Renal pelvis (tissue), 12 donors: ENCODE measurements around the gene GRAMD1B. TPM values are rescaled to one million over a fixed set of nuclear protein-coding genes. Genes with fewer than 3 reads are reported as not detected.

Source experiments
- DNase-seq: peaks from one replicate; pipeline ENCODE4 v3.0.0-alpha.2; 2013
- long read RNA-seq, 16 experiments: transcript quantifications; one replicate each; lab custom pipeline, GENCODE V29; 2026
- polyA plus RNA-seq, 3 donors: library from polyadenylated mRNA; unstranded; fragments of 120-200 nt; gene quantifications; one replicate each; pipeline ENCODE4 v1.2.1, GENCODE V29; 2013; ENCODE audit not compliant: insufficient read length in 3 of 3

The GRAMD1B gene
- polyA plus RNA-seq, result 10 to 100 TPM; 12.8 to 16.0 (median 15.3) TPM
- long read RNA-seq, donor 1, partial matches to known transcripts, result 0 of 1 reads
- long read RNA-seq, donor 1, other reads (novel, unspliced or antisense), result 0 of 1 reads
- long read RNA-seq, donor 2, partial matches to known transcripts, result 0 of 4 reads
- long read RNA-seq, donor 2, other reads (novel, unspliced or antisense), result 0 of 4 reads
- long read RNA-seq, donor 3, result 0 reads
- long read RNA-seq, donor 4, partial matches to known transcripts, result 0 of 1 reads
- long read RNA-seq, donor 4, other reads (novel, unspliced or antisense), result 0 of 1 reads
- long read RNA-seq, donor 5, partial matches to known transcripts, result 0 of 4 reads
- long read RNA-seq, donor 5, other reads (novel, unspliced or antisense), result 0 of 4 reads
- long read RNA-seq, donor 6, result 0 reads
- long read RNA-seq, donor 7, partial matches to known transcripts, result 0 of 2 reads
- long read RNA-seq, donor 7, other reads (novel, unspliced or antisense), result 0 of 2 reads
- long read RNA-seq, donor 8, result 0 reads
- long read RNA-seq, donor 9, result 0 reads
- long read RNA-seq, donor 10, partial matches to known transcripts, result 0 of 1 reads
- long read RNA-seq, donor 10, other reads (novel, unspliced or antisense), result 0 of 1 reads
- long read RNA-seq, donor 11, result 0 reads
- long read RNA-seq, donor 12, partial matches to known transcripts, result 0 of 1 reads
- long read RNA-seq, donor 12, other reads (novel, unspliced or antisense), result 0 of 1 reads
- long read RNA-seq, donor 13, partial matches to known transcripts, result 5 of 7 reads
- long read RNA-seq, donor 13, other reads (novel, unspliced or antisense), result 0 of 7 reads
- long read RNA-seq, donor 14, result 0 reads
- long read RNA-seq, donor 15, result 0 reads
- long read RNA-seq, donor 16, result 0 reads

DNA sequence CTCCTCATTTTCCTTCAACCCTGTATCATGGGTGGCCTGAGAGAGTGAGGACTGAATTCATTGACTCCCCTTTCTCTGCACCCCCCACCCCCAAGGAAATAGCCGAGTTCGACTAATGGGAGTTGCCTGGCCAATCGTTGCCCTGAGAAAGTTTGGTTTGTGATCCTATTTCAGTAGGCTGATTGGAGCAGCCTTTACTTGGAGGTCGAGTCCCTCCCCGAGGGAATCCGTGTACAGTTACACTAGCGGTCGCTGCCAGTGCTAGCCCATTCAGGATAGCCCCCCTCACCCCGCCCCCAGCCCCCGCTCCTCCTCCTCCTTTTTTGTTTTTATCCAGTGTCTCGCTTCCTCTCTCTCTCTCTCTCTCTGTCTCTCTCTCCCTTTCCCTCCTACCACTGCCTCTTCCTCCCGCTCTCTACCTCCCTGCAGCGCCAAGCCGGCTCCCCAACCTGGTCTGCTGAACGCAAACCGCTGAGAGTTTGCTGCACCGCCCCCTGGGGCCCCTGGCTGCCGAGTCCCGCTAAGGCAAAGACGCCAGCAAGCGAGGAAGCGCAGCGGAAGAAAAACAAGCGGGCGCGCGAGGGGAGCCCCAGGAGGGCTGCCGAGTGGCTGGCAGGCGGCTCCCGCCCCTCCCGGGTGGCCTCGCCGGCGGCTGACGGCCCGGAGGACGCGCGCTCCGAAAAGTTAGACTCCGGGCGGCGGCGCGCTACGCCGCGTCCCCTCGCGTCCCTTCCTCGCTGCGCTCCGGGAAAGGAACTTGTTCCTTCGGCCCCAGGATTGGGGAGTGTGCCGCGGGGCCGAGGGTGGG, at the start of gene GRAMD1B:
Gene GRAMD1B, plus strand, starts transcription at position 357 of the 808 bp plus-strand sequence. CDS start 524 bp downstream, outside the sequence.
- peak; percentile 90 for DNase-seq

DNA sequence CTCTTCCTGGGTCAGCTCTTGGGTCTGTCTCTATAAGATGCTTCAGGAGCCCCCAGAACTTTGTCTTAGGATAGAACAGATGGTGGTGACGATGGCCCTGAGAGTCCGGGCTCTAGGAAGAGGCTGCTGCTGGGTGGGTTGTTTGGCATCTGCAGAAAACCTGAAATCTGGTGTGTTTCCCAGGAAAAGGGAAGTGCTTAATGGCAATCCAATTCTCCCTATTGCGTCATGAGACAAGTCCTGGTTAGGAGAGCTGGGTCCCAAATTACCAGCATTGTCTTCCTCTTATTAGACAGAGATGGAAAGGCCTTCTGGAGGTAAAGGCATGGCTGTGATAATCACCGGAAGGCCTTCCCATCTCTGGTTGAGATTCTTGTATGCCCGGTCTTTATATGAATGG, 48.9 kb upstream of the GRAMD1B start:
- DNase-seq, result no peak

DNA sequence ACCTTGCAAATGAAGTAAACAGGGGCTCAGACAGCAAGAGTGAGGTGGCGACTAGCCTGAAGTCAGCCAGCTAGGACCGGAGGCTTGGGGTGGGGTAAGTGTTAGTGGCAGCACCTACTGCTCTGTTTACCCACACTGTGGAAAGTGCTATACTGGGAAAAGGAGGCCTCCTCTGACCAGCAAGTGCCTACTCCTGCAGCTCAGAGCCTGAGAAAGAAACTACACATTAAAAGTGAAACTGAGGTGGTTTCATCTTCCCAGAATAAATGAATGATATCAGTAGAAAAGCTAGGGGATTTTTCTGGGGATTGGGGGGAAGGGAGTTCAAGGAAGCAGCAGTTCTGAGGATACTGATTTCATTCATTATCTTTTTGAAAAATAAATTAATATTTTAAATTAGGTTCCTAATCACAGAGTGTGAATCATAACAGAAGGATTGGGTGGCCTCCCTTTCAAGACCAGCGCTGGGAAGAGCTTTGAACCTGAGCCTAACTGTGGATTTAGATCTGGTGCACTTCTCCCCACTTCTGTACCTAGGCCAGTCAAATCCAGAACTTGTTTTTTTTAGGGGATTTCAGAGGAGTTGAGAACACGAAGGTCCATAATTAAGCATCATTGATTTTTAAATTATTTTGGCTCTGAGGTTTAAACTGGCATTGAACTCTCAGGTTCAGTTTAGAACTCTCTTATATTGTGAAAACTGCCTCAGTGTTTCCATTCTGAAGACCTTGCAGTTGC, 48.1 kb upstream of the GRAMD1B start:
- no peak for DNase-seq

- no peak for DNase-seq
These were observed 47.5 kb upstream of the GRAMD1B start for GRCh38 chr11:123382555-123383074.

DNA sequence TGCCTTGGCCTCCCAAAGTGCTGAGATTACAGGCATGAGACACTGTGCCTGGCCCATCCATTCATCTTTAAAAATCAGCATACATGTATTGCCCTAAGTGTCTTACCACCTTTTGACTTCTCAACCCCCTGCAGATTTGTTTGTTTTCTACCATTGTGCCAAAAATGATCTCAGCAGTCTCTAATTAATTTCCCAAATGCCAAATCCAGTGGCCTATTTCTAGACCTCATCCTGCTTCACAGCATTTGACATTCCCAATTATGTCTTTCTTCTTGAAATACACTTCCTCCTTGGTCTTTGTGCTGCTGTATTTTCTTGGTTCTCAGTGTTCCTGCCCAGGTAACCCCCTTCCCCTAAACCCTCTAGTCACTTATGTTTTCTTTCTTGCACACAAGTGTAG, 46.0 kb upstream of the GRAMD1B start:
- DNase-seq, result no peak

DNA sequence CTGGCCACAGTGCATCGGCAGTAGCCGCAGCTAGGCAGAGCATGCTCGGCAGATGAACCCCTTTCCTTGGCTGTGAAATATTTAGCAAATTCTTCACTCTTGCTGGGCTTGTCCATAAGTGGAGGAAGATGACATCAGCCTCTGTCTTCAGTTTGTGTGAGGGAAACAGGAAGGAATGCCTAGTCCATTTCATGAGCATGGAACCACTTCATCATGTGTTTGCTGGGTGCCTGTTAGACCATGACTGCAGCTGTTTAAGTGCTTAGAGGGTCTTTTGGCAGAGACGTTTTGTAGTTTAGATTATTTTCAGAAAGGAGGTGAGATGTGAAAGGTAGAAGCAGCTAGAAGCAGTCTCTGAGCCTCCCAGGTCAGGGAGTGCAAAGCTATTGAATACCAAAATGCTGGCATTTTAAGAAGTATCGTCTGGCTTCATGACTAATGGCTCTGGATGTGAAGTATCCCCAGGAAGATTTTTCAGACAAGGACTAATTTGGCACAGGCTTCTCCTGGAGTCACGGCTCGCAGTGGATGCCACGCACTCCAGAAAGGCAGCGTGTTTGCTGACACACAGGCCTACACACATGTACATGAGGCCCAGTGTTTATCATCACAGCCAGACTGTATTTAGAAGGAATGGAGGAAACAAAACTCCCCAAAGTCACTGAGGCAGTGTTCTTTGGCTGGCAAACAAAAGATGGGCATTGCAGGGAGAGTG, 43.1 kb upstream of the GRAMD1B start:
- no peak for DNase-seq

DNA sequence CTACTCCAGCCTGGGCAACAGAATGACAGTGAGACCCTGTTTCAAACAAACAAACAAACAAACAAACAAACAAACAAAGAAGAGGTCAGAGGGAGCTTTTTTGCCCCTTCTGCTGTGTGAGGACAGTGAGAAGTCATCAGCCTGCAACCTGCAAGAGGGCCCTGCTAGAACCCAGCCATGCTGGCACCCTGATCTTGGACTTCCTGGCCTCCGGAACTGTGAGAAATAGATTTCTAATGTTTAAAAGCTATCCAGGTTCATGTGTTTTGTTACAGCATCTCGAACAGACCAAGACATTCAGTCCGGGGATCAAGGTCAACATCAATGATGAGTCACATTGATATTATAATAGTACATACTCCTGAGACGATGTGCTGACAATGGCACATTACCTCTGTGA, 41.4 kb upstream of the GRAMD1B start:
- DNase-seq, result no peak

DNA sequence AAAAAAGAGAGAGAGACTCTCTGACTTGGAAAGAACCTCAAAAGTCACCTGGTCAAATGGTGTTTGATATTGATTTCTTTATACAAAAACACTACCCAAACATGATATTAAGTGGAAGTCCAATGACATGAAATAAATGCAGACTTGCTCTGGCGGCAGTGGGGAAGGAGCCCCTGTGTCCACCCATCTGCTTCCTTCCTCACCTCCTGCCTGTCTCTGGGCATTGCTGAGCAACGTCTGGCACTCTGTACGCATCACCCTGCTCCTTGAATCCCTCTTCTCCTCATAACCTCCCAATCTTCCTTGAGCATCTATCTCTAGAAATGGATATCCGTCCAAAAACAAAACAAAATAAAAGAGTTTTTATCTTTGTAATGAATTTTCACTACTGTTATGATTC, 39.9 kb upstream of the GRAMD1B start:
- no peak for DNase-seq

DNA sequence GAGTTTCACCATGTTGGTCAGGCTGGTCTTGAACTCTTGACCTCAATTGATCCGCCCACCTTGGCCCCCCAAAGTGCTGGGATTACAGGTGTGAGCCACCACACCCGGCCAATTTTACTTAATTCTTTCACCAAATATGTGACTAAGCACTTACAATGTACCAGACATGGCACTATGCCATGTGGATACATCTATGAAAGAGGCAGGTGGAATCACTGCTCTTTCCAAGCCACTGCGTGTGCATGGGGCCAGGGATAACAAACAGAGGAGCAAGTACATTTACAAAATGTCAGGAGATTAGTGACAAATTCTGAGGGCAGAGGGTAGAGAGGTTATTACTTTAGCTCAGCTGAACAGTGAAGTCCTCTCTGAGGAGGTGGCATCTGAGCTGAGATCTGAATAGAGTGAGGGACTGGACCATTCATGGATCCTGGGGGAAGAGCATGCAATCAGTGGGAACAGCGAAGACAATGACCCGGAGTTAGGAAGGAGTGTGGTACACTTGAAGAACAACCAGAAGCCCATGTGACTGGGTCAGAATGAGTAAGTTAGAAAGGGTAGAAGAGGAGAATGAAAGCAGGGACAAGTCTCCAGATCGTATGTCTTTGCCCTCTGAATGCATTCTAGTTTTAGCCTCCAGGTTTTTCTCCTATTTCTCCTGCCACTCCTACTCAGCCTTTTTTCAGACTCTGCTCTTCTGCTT, 38.3 kb upstream of the GRAMD1B start:
- no peak for DNase-seq

DNA sequence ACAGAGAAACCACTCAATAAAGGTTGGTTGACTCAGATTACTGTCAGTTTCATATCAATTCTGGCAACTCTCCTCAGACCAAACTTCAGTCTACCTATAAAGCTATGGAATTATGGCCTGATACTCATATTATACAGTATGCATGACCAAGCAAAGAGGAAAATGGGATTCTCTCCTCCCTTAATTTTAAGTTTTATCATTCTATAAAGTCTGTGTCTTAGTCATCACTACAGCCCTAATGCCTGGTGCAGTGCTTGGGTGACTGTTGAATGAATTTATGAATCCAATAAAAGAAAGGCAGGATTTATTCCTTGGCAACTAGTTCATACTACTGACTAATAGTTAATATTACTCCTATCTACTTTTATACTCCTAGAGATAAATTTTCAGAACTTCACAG, 37.6 kb upstream of the GRAMD1B start:
- no peak for DNase-seq

GRCh38 chr11:123392844-123393243, 37.2 kb upstream of the GRAMD1B start:
- no peak for DNase-seq

DNA sequence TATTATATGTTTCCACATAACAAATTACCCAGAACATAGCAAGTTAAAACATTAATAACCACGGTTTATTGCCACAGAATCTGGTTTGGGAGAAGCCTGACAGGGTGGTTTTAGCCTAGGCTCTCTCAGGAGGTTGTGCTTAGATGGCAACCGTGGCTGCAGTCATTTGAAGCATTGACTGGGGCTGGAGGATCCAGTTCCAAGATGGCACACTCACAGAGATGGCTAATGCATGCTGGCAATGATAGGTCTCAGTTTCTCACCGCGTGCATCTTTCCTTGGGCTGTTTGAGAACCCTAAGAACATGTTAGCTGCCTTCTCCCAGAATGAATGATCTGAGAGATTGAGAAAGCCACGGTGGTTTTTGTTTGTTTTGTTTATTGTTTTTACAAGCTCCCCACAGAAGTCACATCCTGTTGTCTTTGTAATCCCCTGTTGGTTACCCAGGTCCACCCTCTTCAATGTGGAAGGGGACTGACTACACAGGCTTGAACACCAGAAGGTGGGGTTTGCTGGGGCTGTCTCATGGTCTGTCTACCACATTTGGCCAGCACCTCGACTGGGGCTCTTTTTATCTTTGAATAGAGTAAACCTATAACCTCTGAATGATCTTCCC, 36.6 kb upstream of the GRAMD1B start:
- DNase-seq, result no peak

DNA sequence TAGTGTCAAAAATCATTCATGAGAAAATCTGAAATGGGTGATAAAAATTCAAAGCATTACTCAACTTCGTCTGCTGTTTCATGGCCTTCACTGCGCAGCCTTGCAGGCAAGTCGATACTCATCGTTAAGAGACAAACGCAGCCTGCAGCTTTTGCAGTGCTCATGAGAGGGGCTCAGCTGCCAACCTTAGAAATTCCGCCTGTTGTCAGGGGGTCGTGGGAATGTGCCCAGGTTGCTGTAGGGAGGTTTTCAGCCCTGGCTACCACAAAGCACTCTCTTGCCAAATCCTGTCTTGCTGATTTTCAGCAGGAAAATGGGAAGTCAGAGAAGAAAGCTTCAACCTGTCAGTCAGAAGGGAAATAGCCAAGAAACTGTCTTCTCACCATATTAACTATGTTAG, 25.4 kb upstream of the GRAMD1B start:
- DNase-seq, result no peak

GRCh38 chr11:123405123-123405592, 24.9 kb upstream of the GRAMD1B start:
- no peak for DNase-seq

DNA sequence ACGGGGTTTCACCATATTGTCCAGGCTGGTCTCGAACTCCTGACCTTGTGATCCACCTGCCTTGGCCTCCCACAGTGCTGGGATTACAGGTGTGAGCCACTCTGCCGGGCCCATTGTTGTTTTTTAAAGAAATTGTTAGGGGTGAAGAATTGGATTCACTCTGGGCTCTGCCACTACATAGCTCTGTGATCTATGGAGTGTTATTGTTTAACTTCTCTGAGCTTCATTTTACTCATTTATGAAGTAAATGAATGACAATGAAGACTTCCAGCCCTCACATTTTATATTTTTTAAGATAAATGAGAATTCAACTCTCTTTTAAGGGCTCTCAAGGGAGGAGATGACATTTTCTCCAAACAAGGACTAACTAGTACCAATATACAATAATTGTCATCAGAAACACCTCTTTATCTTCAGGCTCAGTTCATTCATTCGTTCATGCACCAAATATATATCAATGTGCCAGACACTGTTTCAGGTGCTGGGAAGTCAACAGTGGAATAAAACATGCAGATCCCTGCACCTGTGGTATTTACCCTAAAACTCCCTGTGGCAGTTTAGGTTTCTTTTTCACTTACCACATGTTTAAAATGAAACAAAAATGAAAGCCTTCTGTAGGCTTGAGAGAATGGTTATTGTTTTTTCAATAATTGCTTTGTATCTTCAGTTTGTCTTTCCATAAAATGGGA, 23.5 kb upstream of the GRAMD1B start:
- no peak for DNase-seq

DNA sequence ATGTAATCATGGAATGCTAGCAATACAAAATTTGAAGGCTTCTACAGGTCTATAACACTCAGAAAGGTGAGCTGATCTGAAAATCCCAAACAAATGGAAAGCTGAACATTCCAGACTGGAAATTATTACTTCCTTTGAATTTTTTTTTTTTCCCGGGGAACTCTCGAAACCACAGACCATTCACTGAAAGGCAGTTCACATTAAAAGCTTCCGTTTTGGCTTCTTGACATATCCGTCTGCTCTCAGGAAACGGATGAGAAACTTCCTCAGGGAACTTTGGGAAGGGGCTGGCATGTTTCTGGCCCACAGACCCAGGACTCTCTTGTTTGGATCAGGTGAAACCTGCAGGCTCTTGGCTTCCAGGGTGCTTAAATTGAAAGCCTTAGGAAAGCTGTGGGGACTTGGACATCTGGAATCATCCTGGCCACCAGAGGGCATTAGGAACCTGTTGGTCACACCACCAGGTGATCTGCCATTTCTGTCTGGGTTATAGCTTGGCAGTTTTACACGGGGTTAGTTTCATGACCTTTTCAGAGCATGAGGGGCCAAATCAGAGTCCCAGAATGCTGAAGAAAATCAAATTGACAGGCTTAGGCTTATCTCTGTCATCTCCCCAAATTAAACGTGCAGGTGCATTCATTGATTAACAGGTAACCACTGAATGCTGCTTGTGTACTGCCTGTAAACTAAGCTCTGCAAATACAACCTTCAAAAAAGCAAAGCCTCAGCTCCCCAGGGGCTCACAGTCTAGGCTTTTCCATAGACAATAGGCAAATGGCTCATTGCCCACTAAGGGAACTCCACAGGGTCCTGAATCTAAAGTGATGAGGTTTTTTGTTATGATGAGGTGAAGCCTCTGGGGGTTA, 22.7 kb upstream of the GRAMD1B start:
- DNase-seq, result peak; percentile 73

GRCh38 chr11:123407996-123408597, 22.0 kb upstream of the GRAMD1B start:
- no peak for DNase-seq
